Heart left ventricle (tissue), 16 donors: ENCODE measurements around the gene IL3RA. TPM values are rescaled to one million over a fixed set of nuclear protein-coding genes. Genes with fewer than 3 reads are reported as not detected.
"Not testable (repeated sequence)": the region's sequence is repeated elsewhere in the genome, so short reads cannot be mapped to it uniquely, and the experiment has no call there.

Source experiments
- ATAC-seq, 4 donors: fragments of 200-7000 bp; cut with Tn5 transposase; one replicate each; pipeline ENCODE4 v1.9.1; 2020 to 2022; ENCODE audit warnings: moderate library complexity in 4 of 4, mild to moderate bottlenecking in 3 of 4, moderate number of reproducible peaks in 1 of 4
- DNase-seq, 5 donors: peaks; one replicate each; pipeline ENCODE4 v3.0.0-alpha.2; 2020
- H3K27ac ChIP-seq, 12 donors: fragments of 200-600 bp; sonication (generic) in 4 of 12; one replicate each; pipeline versions ENCODE4 v1.5.0 to v1.8.0; 2016 to 2022; ENCODE audit warnings: mild to moderate bottlenecking in 2 of 12
- H3K27me3 ChIP-seq, 9 donors: fragments of 200-600 bp; sonication (generic) in 2 of 9; one replicate each; pipeline versions ENCODE4 v1.5.1 to v1.8.0; 2016 to 2022; ENCODE audit warnings: mild to moderate bottlenecking in 3 of 9
- H3K36me3 ChIP-seq, 9 donors: fragments of 200-600 bp; sonication (generic) in 2 of 9; one replicate each; pipeline versions ENCODE4 v1.5.0 to v1.8.0; 2018 to 2022; ENCODE audit warnings: mild to moderate bottlenecking in 2 of 9
- H3K4me1 ChIP-seq, 12 donors: fragments of 200-600 bp; sonication (generic) in 4 of 12; one replicate each; pipeline versions ENCODE4 v1.5.0 to v1.8.0; 2016 to 2022; ENCODE audit warnings: mild to moderate bottlenecking in 3 of 12
- H3K4me3 ChIP-seq, 12 donors: fragments of 200-600 bp; sonication (generic) in 4 of 12; one replicate each; pipeline versions ENCODE4 v1.5.0 to v1.8.0; 2017 to 2022; ENCODE audit warnings: mild to moderate bottlenecking in 9 of 12, moderate library complexity in 4 of 12
- H3K9me3 ChIP-seq, 12 donors: fragments of 200-600 bp; sonication (generic) in 4 of 12; one replicate each; pipeline versions ENCODE4 v1.5.0 to v1.8.0; 2016 to 2022; ENCODE audit warnings: mild to moderate bottlenecking in 1 of 12
- CTCF ChIP-seq, 12 donors: fragments of 200-600 bp; sonication (generic) in 4 of 12; IDR thresholded peaks; one replicate each; pipeline versions ENCODE4 v1.5.0 to v1.8.0; 2018 to 2022; ENCODE audit warnings: antibody characterized with exemption in 12 of 12, mild to moderate bottlenecking in 5 of 12
- POLR2A ChIP-seq, 2 donors: fragments of 450-650 bp; IDR thresholded peaks; one replicate each; pipeline ENCODE4 v1.6.1; 2017; ENCODE audit warnings: antibody characterized with exemption in 2 of 2, mild to moderate bottlenecking in 2 of 2, moderate library complexity in 2 of 2
- WGBS, 4 donors: extraction: QIAGEN DNeasy Blood & Tissue Kit in 2 of 4; methylation state at CpG; one replicate each; pipeline versions ENCODE4 v1.1.5 to v1.1.7; 2013 to 2018; 5-methylcytosine and 5-hydroxymethylcytosine counted together
- intact Hi-C, 10 donors: fragments of 100-400 bp; cut with DNase I; formaldehyde crosslinking; loops; one replicate each; pipeline versions ENCODE4 v1.11.1 to v1.14.2; 2022
- polyA plus RNA-seq, 2 donors: library from polyadenylated mRNA; stranded (reverse); fragments of 200-250 nt; gene quantifications; one replicate each; pipeline ENCODE4 v1.2.3, GENCODE V29; 2013
- total RNA-seq, 9 donors: library from RNA; depleted of rRNA in 2 of 9; stranded (reverse); fragments of >200 nt in 2 of 9; fragmentation: NEBNext Ultra II Directional in 3 of 9; extraction: Animal tissue kit (Norgen Biotek cat#: 25700) in 3 of 9; gene quantifications; one replicate each; pipeline versions ENCODE4 v1.1.0 to v1.2.4, GENCODE V29; 2016 to 2023
- donor health status: ischemic (EF 13 %, LVEDD 7.1; RV severe dilation, severe dysfunction).
- donor health status: healthy with polysubstance abuse.
- donor health status: DM: no; HTN: yes; CAD: no.
- donor health status: DM: no; HTN: no; CAD: no.
- donor health status: ischemic (EF 25% LVEDD 6.9; RV normal size, moderate dysfunction).
- donor health status: ischemic (EF 25% LVEDD 5.7; RV mildly dilated, moderate dysfunction).
- donor health status: healthy.
- donor health status: DM: yes; HTN: yes; CAD: no.
- donor health status: ischemic (EF 35%, LVEDD 5.7; RV mildly dilated, moderate dysfunction).
- donor health status: nonischemic (EF 11% LVEDD 7.7; RV severe dilation, severe dysfunction).
- donor health status: DM: yes; HTN: yes; CAD: no.
- donor health status: PGD.
- donor health status: ischemic (EF 29% LVEDD 5.4; RV normal size, mild dysfunction).
- donor health status: nonischemic (EF 23%, LVEDD 6.1; RV moderate dilation, normal function).

Gene IL3RA
- total and polyA plus RNA-seq, 11 donors = 3.2 to 20.4 (median 4.7) TPM

- H3K27ac ChIP-seq = no peak overlapping the region
- no peak for DNase-seq
- H3K9me3 ChIP-seq = peaks cover 0 to 10% (median 0%) of the 10 kb centered on the region in 12 donors
- TF ChIP-seq POLR2A (IDR thresholded peaks at IDR 0.05) = no peak
- no peak for TF ChIP-seq CTCF (IDR thresholded peaks at IDR 0.05)
- peaks cover 0 to 5% (median 0%) of the 10 kb centered on the region in 9 donors for H3K27me3 ChIP-seq
- intact Hi-C loops = no loop called here
- ATAC-seq = no peak
- WGBS, 4 donors = 13 to 17% (median 15%) methylated on average over 21 to 22 of the region's 22 CpGs
- peaks cover 0 to 21% (median 0%) of the 10 kb centered on the region in 9 donors for H3K36me3 ChIP-seq
- H3K4me1 ChIP-seq = peaks cover 0 to 8% (median 0%) of the 10 kb centered on the region in 12 donors
- peak overlapping the region in 2 of 12 donors; percentile 1 to 12 for H3K4me3 ChIP-seq
Measured at GRCh38 chrX:1292575-1293290, 43.9 kb upstream of the IL3RA start.

- DNase-seq = peak in 1 of 5 donors; percentile 49
- intact Hi-C loops = no loop called here
- WGBS, 4 donors = 89 to 94% (median 92%) methylated on average over 28 to 29 of the region's 29 CpGs
- TF ChIP-seq CTCF (IDR thresholded peaks at IDR 0.05) = no peak
- TF ChIP-seq POLR2A (IDR thresholded peaks at IDR 0.05) = no peak
- Histone ChIP-seq H3K27ac (no peak overlapping the region), H3K27me3 (peaks cover 0 to 5% (median 0%) of the 10 kb centered on the region in 9 donors), H3K4me1 (peaks cover 0 to 8% (median 0%) of the 10 kb centered on the region in 12 donors), H3K36me3 (peaks cover 0 to 14% (median 0%) of the 10 kb centered on the region in 9 donors), H3K4me3 (no peak overlapping the region), H3K9me3 (peaks cover 0 to 13% (median 1%) of the 10 kb centered on the region in 12 donors)
- peak in 1 of 4 donors; percentile 48 for ATAC-seq
Measured at GRCh38 chrX:1294301-1295067, 42.1 kb upstream of the IL3RA start.

GRCh38 chrX:1295550-1295949 is 41.0 kb upstream of the IL3RA start:
- Histone ChIP-seq H3K9me3 (peaks cover 0 to 17% (median 0%) of the 10 kb centered on the region in 12 donors), H3K4me1 (peaks cover 0 to 8% (median 0%) of the 10 kb centered on the region in 12 donors), H3K27ac (no peak overlapping the region), H3K4me3 (no peak overlapping the region), H3K36me3 (peaks cover 0 to 10% (median 0%) of the 10 kb centered on the region in 9 donors), H3K27me3 (peaks cover 0 to 5% (median 0%) of the 10 kb centered on the region in 9 donors)
- intact Hi-C loops = no loop called here
- DNase-seq (no peak), ATAC-seq (no peak)
- WGBS, 4 donors = 80 to 96% (median 86%) methylated on average over 10 of the region's 10 CpGs
- TF ChIP-seq POLR2A (IDR thresholded peaks at IDR 0.05) = no peak
- no peak for TF ChIP-seq CTCF (IDR thresholded peaks at IDR 0.05)

GRCh38 chrX:1297591-1297990 is 39.0 kb upstream of the IL3RA start:
- intact Hi-C loops, ATAC-seq, DNase-seq, H3K27ac ChIP-seq, H3K4me3 ChIP-seq, H3K4me1 ChIP-seq, H3K27me3 ChIP-seq, H3K36me3 ChIP-seq: not testable (repeated sequence)
- 89 to 95% (median 93%) methylated on average over 7 of the region's 8 CpGs for WGBS, 4 donors
- peaks cover 0 to 13% (median 0%) of the 10 kb centered on the region in 12 donors for H3K9me3 ChIP-seq
